Medulla oblongata (tissue), 1 donor: ENCODE measurements around the gene PTGS1.
"Not testable (repeated sequence)": the region's sequence is repeated elsewhere in the genome, so short reads cannot be mapped to it uniquely, and the experiment has no call there.

Experiments used
- DNase-seq: peaks from one replicate; pipeline ENCODE4 v3.0.0-alpha.2; 2015; ENCODE audit errors: extremely low spot score

PTGS1 gene

DNA sequence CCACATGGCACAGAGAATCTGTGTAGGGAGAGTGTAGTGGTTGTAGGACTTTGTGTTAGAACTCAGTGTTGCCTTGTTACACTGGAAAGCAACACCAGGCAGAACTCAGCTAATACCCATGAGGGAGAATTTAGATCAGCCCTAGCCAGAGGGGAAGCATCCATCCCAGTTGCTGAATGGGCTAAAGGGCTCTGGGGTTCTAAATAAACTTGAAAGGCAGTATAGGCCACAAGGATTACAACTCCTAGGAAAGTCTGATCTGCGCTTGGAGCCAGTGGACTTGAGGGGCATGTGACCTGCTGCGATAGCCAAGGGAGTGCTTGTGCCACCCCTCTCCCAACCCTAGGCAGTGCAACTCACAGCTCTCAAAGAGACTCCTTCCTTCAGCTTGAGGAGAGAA is 26.9 kb downstream of the PTGS1 start:
- DNase-seq, result no peak

DNA sequence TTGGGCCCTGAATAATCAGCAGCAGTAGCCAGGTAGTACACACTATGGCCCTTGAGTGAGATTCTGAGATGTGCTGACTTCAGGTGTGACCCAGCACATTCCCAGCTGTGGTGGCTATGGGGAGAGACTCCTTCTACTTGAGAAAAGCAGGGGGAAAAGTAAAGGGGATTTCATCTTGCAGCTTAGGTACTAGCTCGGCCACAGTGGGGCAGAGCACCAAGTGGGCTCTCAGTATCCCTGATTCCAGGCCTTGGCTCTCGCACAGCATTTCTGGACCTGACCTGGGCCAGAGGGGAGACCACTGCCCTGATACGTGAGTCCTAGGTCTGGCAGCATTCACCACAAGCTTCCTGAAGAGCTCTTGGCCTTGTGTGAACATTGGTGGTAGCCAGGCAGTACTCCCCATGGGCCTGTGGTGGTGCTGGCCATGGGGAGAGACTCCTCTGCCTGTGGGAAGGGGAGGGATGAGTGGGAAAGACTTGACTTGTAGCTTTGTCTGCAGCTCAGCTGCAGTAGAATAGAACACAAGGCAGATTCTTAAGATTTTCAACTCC is 27.6 kb downstream of the PTGS1 start:
- no peak for DNase-seq

DNA sequence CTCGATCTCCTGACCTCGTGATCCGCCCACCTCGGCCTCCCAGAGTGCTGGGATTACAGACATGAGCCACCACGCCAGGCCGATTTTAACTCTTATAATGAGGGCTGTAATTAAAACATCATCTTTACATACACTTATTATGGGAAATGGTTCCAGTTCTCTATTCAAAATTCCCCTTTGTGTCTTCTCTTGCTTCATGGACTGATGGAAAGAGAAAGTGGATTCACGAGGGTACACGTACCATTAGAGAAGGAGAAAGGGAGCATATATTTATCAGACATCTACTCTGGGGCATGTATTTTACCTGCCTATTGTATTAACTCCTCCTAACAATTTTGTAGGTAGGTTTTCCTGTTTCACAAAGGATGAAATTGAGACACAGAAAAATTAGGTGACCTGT is 31.1 kb downstream of the PTGS1 start:
- no peak for DNase-seq

DNA sequence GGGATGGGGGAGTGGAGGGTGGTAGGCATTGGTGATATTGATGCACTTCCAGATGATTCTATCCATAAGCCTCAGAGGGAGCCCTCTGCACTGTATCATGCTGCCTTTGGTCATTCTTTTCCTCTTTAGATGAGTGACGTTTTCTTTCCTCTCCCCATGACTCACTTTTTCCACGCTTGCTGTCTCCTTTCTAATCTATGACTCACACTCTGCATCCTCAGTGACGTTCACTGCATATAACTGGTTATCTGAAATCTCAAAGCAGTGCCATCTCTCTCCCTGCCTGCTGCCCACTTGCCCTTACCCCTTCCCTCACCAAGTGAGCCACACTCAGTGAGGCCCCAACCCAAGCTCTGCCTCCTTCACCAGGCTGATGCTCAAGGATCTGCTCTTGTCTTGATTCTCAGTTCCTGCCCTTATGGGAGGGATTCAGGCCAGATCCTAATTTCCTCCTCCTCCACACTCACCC is 31.6 kb downstream of the PTGS1 start:
- no peak for DNase-seq

DNA sequence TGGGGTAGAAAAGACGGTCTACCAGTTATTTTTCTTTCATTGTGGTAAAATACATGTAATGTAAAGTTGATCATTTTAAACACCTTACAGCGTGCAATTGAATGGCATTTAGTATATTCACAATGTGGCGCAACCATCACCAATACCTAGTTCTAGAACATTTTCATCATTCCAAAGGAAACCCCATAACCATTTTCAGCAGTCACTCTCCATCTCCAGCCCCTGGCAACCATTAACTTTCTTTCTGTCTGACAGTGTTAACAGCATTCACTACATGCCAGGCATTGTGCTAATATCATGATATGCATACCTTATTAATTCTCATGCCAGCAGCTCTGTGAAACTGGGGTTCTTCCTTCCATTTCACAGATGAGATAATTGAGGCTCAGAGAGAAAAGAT is 32.0 kb downstream of the PTGS1 start:
- no peak for DNase-seq

DNA sequence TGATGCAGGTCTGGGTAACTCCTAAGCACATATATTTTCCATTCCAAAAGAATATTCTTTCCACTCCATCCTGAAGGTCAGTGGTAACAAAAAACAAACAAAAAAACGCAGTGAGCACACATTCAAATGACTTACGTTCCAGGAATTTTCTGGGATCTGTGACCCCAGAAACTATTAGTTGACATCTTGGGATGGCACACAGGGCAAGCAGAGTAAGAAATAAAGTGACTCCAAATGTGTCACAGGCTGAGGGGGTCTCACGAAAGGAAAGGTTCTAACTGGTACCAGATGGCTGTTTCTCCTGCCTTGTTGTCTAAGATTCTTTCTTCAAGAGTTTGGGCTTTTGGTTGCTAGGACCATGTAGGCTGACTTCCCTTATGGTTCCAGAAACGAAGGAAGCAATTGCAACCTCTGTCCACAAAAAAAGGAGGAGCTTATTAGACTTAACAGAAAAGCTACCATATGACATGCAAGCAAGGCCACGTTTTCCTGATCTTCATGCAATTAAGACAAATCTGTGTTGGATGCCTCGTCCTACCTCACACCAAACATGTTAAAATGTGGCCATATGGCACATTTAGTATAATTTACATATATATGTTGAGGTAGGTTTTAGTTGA is 32.7 kb downstream of the PTGS1 start:
- no peak for DNase-seq

DNA sequence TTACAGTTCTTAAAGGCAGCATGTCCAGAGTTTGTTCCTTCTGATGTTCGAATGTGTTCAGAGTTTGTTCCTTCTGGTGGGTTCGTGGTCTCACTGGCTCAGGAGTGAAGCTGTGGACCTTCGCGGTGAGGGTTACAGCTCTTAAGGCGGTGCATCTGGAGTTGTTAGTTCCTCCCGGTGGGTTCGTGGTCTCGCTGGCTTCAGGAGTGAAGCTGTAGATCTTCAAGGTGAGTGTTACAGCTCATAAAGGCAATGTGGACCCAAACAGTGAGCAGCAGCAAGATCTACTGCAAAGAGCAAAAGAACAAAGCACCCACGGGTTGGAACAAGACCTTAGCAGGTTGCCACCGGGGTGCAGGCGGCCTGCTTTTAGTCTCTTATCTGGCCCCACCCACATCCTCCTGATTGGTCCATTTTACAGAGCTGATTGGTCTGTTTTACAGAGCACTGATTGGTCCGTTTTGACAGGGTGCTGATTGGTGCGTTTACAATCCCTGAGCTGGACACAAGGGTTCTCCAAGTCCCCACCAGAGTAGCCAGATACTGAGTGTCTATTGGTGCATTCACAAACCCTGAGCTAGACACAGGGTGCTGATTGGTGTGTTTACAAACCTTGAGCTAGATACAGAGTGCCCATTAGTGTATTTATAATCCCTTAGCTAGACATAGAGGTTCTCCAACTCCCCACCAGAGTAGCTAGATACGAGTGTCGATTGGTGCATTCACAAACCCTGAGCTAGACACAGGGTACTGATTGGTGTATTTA is 34.7 kb downstream of the PTGS1 start:
- DNase-seq, result not testable (repeated sequence)

DNA sequence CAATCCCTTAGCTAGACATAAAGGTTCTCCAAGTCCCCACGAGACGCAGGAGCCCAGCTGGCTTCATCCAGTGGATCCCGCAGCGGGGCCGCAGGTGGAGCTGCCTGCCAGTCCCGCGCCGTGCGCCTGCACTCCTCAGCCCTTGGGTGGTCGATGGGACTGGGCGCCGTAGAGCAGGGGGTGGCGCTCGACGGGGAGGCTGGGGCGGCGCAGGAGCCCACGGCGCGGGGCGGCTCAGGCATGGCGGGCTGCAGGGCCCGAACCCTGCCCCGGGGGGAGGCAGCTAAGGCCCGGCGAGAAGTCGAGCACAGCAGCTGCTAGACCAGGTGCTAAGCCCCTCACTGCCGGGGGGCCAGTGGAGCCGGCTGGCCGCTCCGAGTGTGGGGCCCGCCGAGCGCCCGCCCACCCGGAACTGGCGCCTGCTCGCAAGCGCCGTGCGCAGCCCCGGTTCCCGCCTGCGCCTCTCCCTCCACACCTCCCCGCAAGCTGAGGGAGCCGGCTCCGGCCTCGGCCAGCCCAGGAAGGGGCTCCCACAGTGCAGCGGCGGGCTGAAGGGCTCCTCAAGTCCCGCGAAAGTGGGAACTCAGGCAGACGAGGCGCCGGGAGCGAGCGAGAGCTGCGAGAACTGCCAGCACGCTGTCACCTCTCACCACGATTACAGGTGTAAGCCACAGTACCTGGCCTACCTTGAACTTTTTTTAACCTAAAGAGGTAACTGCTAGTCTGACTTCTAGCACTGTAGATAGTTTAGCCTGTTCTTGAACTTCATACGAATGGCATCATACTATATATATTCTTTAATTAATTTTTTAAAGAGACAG is 35.5 kb downstream of the PTGS1 start:
- no peak for DNase-seq

DNA sequence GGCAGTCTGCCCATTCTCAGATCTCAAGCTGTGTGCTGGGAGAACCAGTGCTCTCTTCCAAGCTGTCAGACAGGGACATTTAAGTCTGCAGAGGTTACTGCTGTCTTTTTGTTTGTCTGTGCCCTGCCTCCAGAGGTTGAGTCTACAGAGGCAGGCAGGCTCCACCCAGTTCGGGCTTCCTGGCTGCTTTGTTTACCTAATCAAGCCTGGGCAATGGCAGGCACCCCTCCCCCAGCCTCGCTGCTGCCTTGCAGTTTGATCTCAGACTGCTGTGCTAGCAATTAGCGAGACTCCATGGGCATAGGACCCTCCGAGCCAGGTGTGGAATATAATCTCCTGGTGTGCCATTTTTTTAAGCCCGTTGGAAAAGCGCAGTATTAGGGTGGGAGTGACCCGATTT is 43.3 kb downstream of the PTGS1 start:
- DNase-seq, result not testable (repeated sequence)

DNA sequence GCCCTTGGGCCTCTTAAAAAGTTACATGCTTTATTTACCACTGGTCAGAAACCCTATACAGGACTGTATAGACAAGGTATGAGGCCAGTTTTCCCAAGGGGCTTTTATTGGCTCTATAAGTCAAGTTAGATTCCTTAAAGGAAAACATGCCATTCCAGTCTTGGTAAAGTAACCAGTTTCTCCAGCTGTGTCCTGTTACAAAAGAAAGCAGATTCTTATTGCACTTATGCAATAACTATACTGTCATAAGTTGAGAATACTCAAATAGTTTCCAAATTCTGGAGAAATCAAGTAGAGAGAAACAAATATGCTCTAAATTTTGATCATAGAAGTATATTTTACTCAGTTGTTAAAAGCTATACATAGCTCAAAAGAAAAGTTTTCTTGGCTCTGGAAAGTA is 47.2 kb downstream of the PTGS1 start:
- DNase-seq, result no peak

DNA sequence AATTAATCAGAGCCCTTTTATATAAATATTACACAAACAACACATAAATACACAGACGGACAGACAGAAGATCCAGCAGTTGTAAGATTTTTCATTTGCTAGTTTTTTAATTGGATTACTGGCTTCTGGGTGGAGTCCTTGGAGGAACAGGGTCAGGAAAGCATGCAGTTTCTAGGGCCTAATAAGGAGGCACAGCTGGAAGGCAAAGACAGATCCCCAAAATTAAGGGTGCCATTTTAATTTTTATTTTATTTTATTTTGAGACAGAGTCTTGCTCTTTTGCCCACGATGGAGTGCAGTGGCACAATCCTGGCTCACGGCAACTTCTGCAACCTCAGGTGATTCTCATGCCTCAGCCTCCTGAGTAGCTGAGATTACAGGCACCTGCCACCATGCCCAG is 49.5 kb downstream of the PTGS1 start:
- no peak for DNase-seq

DNA sequence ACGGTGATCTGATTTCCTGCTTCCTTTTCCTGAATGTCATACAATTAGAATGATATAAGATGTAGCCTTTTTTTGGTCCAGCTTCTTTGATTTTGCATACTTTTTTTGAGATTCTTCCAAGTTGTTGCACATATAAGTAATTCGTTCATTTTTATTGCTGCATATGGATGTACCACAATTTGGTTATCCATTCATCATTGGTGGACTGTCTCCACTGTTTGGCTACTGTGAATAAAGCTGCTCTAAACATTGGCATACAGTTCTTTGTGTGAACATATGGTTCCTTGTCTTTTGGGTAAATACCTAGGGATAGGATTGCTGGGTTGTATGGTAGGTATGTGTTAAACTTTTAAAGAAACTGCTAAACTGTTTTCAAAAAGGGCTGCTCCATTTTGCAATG is 54.3 kb downstream of the PTGS1 start:
- no peak for DNase-seq

DNA sequence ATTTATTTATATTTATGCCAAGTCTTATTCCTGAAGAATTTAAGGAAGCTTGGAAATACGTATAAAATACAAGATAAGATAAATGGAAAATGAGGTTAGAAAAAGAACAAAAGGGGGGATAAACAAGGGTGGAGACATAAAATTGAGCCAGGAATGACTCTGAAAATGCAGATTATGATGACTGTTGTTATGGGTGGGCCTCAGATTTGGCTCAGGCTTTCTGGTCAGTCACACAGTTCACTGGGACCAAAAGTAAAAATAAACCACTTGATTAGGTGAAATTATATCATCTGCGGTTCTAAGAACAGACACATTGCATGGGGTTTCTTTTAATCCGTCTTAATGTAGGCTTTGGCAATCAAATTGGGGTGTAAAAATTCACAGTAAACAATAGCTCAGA is 55.9 kb downstream of the PTGS1 start:
- no peak for DNase-seq

DNA sequence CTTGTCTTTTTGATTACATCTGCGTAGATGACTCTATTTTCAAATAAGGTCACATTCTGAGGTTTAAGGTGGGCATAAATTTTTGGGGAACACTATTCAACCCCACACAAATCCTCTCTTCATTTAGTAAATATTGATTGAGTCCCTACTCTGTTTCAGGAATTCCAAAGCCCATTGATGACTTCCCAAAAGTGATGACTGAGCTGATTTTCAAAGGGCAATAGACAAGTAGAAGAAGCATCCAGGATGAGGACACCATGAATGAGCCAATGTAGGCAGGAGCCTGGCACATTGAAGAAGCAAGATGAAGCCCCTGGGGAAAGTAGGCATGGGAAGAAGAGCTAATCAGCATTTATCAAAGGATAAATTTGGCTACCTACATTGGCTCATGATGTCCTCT is 71.7 kb downstream of the PTGS1 start:
- DNase-seq, result no peak

DNA sequence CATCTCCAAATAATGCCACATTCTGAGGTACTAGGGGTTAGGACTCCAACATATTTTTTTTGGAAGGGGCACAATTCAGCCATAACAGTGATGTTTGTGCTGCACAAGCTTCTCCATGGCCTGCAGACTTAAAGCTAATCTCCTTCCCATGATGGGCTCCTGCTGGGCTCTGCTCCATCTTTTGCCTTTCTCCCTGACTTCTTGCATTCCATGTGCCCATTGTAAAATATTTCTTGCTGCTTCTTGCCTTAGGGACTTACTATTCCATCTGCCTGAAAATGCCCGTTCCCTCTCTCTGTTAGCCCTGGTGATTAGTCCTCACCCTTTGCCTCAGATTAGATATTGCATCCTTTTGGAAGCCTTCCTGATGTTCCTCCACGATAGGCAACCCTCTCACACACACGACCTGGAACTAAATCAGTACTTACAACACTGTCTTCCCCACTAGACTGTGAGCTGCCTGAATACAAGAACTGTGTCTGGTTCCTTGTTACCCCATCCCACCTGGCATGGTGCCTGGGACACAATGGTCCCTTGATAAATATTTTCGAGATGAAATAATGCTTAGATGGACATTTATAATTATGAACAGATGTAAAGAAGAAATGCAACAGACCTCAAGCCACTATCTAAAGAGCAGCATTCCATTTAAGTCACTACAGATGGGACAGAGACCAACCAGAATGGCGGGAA is 73.4 kb downstream of the PTGS1 start:
- no peak for DNase-seq
